GM21360 (cell line): ENCODE data around the gene ZNF335.
"Not testable (repeated sequence)": the region's sequence is repeated elsewhere in the genome, so short reads cannot be mapped to it uniquely, and the experiment has no call there.

Experiments used
- ATAC-seq: cut with Tn5 transposase; IDR thresholded peaks from one replicate; pipeline ENCODE4 v1.9.1; 2021; ENCODE audit warnings: mild to moderate bottlenecking, moderate library complexity; ENCODE audit not compliant: unreplicated experiment

Gene ZNF335

DNA sequence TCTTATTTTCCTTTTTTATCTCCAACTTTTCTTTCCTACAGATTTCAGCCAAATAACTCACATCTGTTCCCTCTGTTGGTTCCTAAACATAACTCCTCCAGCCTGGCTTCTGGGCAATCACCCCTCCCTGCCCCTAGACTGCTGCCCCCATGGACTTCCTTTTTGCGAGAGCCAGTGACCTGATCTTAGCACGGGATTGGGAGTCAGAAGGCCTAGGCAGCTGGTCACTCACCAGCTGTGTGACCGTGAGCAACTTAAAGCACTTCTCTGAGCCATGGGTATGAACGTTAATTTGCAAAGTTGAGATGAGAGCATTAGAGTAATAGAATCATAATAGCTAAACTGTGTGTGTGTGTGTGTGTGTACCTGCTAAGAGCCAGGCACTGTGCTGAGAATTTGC is 32.2 kb upstream of the ZNF335 start:
- ATAC-seq = no peak

- no peak for ATAC-seq
Observed at GRCh38 chr20:46002008-46002407, 30.0 kb upstream of the ZNF335 start.

- no peak for ATAC-seq
Observed at GRCh38 chr20:46001498-46001897, 29.5 kb upstream of the ZNF335 start.

- ATAC-seq = no peak
Observed at GRCh38 chr20:46000262-46000996, 28.4 kb upstream of the ZNF335 start.

GRCh38 chr20:45999557-46000261 is 27.7 kb upstream of the ZNF335 start:
- ATAC-seq = no peak

DNA sequence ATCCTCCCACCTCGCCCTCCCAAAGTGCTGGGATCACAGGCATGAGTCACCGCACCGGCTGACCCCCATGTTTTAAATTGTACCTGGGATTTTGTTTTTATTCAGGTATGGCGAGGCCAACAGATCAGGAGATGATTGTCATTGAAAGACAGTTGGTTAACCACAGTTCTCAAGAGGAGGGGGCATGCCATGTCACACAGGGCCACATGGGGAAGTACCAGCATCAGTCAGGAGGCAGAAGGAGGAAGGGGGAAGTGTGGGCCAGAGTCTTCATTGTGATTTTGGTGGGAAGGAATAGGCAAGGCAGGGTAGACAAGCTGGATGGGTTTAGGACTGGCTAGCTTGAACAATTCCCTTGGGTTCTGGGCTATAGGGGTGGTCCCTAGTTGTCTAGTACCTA is 26.8 kb upstream of the ZNF335 start:
- no peak for ATAC-seq

DNA sequence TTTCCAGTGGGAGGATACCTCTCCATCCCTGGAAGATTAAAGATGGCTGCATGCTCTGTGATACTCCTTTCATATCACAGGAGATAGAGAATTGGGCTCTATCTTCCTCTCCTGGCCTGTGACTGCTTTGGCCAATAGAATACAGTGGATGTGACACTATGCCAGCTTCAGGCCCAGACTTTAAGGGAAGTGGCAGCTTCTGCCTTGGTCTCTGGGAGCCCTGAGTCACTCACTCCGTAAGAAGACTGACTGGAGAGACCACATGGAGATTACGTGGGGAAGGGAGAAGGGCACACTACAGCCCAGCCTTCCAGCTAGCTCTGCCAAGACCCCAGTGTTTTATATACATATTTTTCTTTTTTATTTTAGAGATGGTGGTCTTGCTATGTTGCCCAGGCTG is 26.3 kb upstream of the ZNF335 start:
- no peak for ATAC-seq

DNA sequence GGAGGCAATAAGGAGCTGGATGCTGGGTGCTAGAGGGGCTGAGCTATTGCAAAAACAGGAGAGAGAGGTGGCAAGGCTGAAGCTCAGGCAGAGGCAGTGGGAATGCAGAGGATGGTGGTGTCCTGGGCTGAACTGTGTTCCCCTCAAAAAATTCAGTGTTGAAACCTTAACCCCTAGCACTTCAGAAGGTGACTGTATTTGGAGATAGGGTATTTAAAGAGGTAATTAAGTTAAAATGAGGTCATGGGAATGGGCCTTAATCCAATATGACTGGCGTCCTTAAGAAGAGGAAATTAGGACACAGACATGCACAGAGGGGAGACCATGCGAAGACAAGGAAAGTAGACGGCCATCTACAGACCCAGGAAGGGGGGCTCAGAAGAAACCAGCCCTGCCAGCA is 25.2 kb upstream of the ZNF335 start:
- no peak for ATAC-seq

GRCh38 chr20:45995495-45996097 is 23.6 kb upstream of the ZNF335 start:
- not testable (repeated sequence) for ATAC-seq

- no peak for ATAC-seq
Observed at GRCh38 chr20:45994761-45995493, 22.9 kb upstream of the ZNF335 start.

GRCh38 chr20:45993197-45993951 is 21.4 kb upstream of the ZNF335 start:
- no peak for ATAC-seq

- no peak for ATAC-seq
Observed at GRCh38 chr20:45991616-45992015, 19.6 kb upstream of the ZNF335 start.

GRCh38 chr20:45988830-45989229 is 16.8 kb upstream of the ZNF335 start:
- not testable (repeated sequence) for ATAC-seq

GRCh38 chr20:45987108-45987780 is 15.2 kb upstream of the ZNF335 start:
- no peak for ATAC-seq

- no peak for ATAC-seq
Observed at GRCh38 chr20:45985573-45985972, 13.6 kb upstream of the ZNF335 start.

GRCh38 chr20:45983279-45983743 is 11.3 kb upstream of the ZNF335 start:
- no peak for ATAC-seq

DNA sequence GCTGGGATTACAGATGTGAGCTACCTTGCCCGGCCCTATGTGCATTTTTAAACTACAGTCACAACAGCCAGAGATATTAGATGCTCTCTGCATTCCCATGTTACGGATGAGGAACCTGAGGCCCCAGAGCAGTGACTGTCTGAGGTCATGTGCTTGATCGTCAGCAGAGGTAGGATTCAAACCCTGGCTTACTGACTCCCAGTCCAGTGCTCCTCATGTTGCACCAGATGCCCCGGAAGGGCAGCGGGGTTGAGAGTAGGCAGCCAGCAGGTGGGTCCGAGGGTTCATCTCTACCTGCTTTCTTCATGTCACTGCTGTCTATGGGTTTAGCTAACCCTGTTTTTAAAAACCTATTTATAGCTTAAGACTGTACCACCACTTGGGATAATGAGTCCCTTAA is 9.3 kb upstream of the ZNF335 start:
- no peak for ATAC-seq

DNA sequence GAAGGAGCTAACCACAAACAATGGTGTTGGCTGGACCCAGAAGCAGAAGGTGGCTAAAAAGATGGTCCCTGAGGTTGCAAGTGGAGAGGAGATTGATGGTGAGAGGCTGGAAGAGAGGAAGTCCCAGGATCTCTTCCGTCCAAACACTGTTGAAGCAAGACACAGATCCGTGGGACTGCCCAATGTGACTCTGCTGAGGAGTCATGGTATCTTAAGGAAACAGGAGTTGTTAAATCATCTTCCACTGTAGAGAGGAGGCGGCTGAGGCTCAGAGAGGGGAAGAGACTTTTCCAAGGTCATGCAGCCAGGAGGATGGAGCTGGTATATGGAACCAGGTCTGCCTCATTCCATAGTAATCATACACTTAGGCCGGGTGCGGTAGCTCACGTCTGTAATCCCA is 4.1 kb upstream of the ZNF335 start:
- no peak for ATAC-seq

- no peak for ATAC-seq
Observed at GRCh38 chr20:45975686-45976085, 3.7 kb upstream of the ZNF335 start.
